DMS114 treated with DMSO at 0.1 percent for 48 hours (cell line): ENCODE measurements around the gene LACTBL1.
"Not testable (repeated sequence)": the region's sequence is repeated elsewhere in the genome, so short reads cannot be mapped to it uniquely, and the experiment has no call there.

Source experiments
- DNase-seq: peaks from one replicate; lab custom pipeline; 2025; ENCODE audit not compliant: unreplicated experiment; lab: John Stamatoyannopoulos, UW

The LACTBL1 gene

GRCh38 chr1:22976461-22977243, 4.0 kb upstream of the LACTBL1 start:
- peak; percentile 79 for DNase-seq

DNA sequence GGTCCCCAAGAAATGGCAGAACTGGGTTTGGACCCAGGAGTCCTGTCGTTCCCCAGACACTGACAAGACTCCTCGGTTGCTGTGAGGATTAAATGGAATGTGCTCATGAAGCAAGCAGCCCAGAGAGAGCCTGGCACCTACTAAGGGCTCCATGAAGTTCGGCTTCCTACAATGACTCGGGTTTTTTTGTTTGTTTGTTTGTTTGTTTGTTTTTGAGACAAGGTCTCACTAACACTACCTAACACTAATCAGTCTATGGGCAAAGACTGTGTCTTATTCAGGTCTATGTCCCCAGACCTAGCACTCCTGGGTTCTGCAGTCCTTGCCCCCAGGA, 3.4 kb upstream of the LACTBL1 start:
- DNase-seq, result no peak

DNA sequence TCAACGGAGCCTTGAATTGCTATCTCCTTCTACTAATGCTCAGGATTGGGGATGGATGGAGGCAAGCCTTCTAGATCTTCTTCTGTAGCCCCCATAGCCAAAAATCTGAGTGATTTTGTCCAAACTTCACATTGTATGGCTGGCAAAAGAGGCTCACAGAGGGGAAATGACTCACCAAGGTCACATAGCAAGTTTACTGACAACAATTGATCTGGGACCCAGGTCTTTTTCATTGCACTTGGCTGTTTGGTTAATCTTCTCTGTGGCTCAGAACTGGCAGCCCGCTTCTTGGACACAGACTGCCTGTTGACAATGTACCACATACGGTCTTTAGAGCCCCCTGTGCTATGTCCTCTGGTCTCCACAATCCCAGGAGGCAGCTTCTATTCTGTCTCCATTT, 3.0 kb upstream of the LACTBL1 start:
- DNase-seq, result no peak

DNA sequence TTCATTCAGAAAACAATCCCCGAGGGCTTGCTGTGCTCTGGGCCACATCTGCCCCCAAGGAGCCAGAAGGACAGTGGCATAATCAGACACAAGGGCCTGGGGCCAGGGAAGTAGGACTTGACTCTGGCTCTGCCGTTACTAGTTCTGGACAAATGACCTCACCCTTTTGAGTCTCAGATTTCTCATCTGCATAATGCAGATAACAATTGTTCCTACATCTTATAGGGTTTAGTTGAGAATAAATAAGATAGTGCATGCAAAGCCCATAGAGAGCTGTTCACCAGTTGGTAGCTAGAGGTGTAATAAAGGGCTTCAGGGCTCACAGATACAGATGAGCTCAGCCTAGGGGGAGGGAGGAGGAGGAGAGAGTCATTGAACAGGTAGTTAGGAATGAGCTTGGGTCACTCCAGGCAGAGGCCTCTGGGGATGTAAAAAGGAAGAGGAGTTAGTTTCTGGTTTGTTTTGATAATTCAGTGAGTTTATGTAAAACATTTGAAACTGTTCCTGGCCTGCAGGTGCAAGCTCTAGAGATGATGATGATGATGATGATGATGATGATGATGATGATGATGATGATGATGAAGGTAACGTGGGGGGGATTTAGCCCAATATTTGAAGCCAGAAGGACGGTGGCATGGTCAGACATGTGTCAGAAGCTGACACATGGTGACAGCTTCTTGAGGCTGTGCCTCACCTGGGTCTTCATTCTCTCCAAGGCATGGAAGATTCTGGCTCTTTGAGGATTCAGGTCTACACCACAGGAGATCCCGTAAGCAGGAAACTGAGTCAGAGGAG, 858 bp downstream of the LACTBL1 start:
- no peak for DNase-seq

DNA sequence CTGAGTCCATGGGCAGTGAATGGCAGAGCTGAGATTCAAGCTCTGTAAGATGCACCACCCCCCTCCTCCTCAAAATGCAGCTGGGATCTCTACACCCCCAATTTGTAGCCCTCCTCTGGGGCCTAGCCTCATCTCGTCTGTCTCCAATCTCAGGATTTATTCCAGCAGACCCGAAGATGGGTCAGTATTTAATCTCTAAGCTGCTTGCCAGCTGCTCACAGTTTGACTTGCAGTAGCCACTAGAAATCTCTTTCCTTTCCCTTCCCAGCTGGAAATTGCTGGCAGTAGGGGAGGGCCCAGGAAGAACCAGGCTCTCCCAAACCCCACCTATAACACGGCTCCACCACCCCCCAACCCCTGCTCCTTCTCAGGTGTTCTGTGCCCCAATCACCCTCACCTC, 1.5 kb downstream of the LACTBL1 start:
- no peak for DNase-seq

DNA sequence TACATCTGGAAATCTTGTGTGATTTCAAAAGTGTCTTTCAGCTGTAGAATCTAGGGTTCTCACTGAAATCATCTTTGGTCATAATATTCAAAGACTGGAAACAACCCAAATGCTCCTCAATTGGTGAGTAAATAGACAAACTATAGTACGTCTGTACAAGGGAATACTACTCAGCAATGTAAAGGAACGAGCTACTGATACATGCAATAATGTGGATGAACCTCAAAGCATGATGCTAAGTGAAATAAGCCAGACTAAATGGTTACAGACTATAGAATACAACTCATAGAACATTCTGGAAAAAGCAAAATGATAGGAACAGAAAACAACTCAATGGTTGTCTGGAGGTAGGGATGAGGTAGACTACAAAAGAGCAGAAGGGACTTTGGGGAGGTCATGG, 2.6 kb downstream of the LACTBL1 start:
- no peak for DNase-seq

- DNase-seq, result no peak
These were observed 3.4 kb downstream of the LACTBL1 start for GRCh38 chr1:22969304-22969709.

DNA sequence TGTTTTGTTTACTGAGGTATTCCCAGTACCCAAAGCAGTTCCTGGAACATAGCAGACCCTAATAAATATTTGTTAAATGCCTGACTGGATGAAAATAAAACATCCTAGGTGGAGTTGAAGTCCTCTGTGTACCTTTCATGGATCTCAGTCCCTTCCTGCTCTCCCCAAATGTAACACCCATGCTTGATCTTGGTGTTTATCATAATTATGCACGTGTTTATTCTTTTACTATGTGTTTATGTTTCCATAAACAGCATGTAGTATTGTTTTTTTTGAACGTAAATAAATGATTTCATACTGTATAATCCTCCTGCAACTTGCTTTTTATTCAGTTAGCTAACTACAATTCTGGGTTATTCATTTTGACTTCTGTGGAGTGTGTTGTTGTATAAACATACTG, 4.8 kb downstream of the LACTBL1 start:
- no peak for DNase-seq

GRCh38 chr1:22966309-22966708, 6.4 kb downstream of the LACTBL1 start:
- DNase-seq, result no peak

GRCh38 chr1:22963044-22963677, 9.5 kb downstream of the LACTBL1 start:
- no peak for DNase-seq

DNA sequence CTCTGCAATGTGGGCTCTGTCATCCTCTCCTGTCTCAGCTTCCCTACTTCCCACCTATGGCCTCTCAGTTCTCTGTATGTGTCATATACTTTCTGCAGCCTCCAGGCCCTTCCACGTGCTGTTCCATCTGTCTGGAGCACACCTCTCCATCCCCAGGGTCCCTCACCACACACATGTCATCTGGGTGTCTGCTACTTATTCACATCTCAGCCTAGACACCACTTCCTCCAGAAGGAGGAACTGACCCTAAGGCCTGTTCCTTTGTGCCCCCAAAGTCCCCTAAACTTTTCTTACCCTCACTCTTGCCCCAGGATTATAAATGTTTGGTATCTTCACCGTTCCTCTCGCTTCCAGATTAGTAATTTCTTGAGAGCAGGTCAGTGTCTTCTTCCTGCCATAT, 10.1 kb downstream of the LACTBL1 start:
- no peak for DNase-seq

GRCh38 chr1:22959545-22960360, 12.9 kb downstream of the LACTBL1 start:
- no peak for DNase-seq

DNA sequence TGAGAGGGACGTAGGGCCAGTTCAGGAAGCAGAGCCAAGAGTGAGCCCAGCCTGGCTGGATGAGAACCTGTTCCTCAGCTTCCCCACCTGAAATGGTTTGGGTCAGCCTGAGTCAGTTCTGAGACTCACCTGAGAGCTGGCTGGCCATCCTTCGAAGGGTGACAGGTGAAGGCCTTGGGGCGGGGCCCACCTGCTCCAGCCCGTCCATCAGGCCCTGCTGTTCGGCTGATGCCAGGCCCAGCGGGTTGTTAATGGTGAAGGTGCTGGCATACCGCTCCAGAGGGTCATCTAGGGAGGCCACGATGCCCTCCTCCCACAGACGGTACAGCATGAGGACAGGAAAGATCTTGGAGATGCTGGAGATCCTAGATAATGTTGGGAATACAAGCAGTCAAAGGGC, 14.1 kb downstream of the LACTBL1 start:
- no peak for DNase-seq

DNA sequence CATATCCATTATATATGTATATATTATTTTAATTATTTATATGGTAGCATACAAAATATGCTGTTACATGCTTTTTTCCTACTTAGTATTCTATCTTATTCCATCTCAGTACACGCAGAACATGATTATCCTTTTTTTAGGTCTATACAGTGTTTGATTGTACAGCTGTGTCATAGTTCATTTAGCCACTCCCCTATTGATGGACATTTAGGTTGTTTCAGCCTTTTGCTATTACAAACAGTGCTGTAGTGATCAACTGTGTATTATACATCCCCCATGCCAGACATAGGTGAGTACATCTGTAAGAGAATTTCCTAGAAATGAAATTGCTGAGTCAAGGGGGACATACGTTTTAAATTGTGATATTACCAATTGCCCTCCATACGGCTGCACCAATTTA, 15.6 kb downstream of the LACTBL1 start:
- DNase-seq, result no peak

DNA sequence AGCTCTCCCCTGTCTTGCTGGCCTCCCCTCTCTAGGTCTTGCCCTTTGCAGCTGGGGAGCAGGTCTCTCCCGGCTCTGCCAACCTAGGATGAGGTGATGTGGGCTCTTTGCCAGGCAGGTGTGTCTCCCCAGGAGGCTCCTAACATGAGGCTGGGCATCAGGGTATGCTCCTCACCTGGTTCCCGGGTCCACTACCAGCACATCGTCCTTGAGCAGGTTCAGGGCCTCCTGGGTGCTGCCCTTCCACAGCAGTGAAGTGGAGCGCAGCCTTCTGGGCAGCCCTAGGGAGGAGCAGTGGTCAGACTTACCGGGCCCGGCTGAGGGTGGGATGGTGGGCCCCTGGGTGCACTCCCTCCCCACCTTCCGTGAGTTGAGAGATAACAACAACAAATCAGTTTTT, 17.5 kb downstream of the LACTBL1 start:
- no peak for DNase-seq

GRCh38 chr1:22953740-22954141, 18.9 kb downstream of the LACTBL1 start:
- no peak for DNase-seq

DNA sequence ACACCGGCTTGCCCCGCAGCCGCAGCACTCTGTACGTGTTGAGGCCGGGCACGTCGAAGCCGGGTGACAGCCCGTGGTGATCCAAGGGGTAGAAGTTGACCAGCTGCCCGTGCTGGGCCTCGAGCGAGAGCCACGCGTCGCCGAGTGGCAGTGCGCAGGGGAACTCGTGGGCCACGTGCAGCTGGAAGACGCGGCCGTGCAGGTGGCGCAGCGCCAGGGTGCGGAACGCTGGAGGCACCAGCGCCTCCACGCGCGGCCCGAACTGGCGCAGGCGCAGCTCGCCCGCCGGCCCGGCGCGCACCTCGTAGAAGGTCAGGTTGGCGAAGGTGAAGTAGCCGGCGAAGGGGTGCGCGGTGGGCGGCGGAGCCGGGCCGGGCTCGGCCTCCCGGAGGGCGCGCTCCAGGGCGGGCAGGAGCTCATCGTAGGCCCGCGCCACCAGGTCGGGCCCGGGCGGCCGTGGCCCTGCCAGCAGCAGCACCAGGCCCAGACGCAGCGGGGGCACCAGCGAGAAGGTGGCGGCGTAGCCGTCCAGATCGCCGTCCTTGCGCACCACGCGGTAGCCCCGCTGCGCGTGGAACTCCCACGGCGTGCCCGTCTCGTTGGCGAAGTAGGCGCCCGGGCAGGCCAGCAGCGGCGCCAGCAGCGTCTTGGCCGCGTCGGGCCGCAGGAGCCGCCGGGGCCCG, 19.5 kb downstream of the LACTBL1 start:
- DNase-seq, result no peak

DNA sequence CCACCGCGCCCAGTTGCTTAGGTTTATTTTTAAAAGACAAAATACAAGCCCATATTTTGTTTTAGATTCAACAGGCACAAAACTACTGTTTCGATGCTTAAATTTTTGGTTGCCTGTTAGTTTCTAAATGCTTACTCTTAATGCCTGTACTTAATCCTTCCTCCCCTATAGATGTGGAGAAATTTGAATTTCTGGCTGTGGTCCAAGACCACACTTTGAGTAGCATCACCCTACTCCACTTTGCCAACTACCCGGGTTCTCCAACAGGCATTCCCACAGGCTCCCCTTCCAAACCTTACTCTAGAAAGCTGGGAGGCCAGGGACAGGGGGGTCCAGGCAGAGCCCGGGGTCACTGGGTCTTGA, 20.0 kb downstream of the LACTBL1 start:
- no peak for DNase-seq

- no peak for DNase-seq
These were observed 20.9 kb downstream of the LACTBL1 start for GRCh38 chr1:22951796-22952195.

GRCh38 chr1:22949822-22950331, 22.8 kb downstream of the LACTBL1 start:
- no peak for DNase-seq

DNA sequence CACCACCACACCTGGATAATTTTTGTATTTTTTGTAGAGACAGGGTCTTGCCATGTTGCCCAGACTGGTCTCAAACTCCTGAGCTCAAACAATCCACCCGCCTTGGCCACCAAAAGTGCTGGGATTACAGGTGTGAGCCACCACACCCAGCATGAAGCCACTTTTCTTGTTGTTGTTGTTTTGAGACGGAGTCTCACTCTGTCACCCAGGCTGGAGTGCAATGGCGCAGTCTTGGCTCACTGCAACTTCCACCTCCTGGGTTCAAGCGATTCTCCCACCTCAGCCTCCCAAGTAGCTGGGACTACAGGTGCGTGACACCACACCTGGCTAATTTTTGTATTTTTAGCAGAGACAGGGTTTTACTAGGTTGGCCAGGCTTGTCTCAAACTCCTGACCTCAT, 27.5 kb downstream of the LACTBL1 start:
- DNase-seq, result not testable (repeated sequence)
